ENCODE data around the gene KDM2B.
"Not testable (repeated sequence)": the region's sequence is repeated elsewhere in the genome, so short reads cannot be mapped to it uniquely, and the experiment has no call there.

Gene KDM2B

GRCh38 chr12:121423682-121424623, 156.9 kb downstream of the KDM2B start:
- DNase-seq: no peak

DNA sequence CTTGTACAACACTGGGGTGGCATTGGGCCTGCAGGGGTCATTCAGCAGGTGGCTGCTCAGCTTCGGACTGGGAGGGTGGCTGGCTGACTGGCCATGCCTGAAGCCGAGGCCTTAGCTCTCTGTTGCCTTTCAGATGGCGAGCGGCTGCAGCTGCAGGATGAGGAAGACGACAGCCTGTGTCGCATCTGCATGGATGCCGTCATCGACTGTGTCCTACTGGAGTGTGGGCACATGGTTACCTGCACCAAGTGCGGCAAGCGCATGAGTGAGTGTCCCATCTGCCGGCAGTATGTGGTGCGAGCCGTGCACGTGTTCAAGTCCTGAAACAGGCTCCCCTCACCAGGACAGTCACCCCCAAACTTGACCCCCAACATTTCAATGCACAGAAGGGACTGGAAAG, 157.6 kb downstream of the KDM2B start:
- no peak for DNase-seq

- DNase-seq: no peak
These were observed 160.7 kb downstream of the KDM2B start for GRCh38 chr12:121420109-121420508.

GRCh38 chr12:121417847-121418246, 163.0 kb downstream of the KDM2B start:
- no peak for DNase-seq

DNA sequence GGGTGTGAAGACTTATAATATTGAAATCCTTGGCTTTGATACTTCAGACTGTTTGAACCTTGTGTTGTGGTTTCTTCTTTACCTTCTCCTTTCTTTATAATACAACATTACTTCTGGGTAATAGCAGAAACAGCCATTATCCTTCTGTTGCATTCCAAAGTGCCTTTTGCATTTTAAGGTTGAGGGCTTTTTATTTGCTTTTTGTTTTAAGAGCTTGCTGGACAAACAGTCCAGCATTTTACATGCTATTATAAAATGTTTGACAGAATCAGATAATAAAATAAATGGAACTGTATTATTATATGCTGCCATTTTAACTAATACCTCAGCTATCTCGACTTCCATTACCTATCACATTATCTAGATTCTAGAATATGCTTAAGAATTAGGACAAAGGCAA, 166.9 kb downstream of the KDM2B start:
- no peak for DNase-seq

DNA sequence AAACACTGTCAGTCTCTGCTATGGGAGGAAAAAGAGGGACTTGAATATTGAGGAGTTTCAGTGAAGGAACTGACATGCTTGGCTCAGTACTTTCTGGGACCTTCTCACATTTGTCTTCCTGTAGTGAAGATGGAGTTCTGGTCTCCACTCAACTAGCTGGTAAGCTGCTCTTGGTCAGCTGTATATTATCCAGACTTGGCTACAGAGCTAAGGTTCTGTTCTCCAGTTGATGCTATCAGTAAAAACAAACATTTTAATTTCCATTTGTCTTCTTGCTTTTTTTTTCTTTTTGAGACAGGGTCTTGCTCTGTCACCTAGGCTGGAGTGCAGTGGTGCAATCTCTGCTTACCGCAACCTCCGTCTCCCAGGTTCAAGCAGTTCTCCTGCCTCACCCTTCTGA, 175.6 kb downstream of the KDM2B start:
- no peak for DNase-seq

- DNase-seq: peak in 1 of 2 experiments; percentile 36
These were observed 176.1 kb downstream of the KDM2B start for GRCh38 chr12:121404734-121405133.

GRCh38 chr12:121403721-121404120, 177.1 kb downstream of the KDM2B start:
- no peak for DNase-seq

- peak in 1 of 2 experiments; percentile 54 for DNase-seq
These were observed 180.3 kb downstream of the KDM2B start for GRCh38 chr12:121400332-121401139.

DNA sequence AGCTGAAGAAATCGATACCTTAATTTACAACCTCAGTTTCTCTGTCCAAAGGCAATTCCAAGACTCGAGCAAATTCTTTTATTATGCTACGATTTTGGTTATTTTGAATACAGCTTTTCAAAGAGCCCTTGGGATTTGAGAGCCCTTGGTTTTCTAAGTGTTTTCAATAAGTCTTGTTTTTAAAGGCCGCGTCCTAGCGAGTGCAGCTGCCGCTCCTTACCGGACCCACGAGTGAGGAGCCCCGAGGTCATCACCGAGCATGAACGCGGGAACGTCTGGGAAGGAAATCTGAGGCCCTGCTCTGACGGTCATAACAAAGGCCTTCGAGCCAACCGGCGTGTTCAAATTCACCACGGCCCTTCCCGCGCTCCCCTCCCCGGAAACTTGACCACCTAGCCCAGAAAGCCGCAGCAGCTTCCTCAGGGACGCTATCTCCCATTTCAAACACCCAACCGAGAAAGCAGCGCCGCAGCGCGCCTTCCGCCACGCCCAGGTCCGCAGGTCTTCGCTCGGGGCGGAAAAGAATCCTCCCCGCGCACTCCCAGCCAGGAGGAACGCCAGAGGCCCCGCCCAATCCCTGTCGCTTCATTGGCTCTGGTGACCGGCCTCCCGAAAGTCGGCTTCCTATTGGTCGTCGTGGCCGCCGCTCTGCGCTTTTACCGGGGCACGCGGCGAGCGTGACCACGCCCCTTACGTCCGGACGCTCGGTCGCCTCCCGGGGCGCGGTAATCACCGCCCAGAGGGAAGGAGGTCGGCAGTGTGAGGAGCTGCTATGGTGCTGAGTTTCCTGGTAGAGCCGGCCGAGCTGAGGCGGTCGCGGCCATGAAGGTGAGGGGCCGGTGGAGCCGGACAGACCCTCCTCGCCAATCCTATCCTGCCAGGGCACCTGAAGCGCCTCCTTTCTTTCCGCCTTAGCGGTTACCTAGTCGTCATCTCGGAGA, 181.2 kb downstream of the KDM2B start, which contains the start of gene RNF34:
RNF34 (plus strand) TSS at position 728 of the 941 bp plus-strand sequence; CDS start at position 823, 95 bp downstream.
- DNase-seq: peak; percentile 96 to 99

DNA sequence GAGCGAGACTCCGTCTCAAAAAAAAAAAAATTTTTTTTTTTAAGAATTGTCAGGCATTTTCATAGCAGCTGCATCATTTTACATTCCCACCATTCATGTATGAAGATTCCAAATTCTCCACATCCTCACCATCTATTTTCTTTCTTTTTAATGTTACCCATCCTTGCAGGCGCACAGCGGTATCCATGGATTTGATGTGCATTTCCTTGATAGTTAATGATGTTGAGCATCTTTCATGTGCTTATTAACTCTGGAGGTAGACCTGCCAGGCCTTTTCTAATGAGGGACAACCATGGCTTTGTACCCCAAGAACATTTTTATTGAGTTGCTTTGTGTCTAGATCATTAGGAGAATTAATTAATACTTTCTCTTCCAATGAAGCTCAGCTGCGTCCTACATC, 182.5 kb downstream of the KDM2B start:
- DNase-seq: no peak

DNA sequence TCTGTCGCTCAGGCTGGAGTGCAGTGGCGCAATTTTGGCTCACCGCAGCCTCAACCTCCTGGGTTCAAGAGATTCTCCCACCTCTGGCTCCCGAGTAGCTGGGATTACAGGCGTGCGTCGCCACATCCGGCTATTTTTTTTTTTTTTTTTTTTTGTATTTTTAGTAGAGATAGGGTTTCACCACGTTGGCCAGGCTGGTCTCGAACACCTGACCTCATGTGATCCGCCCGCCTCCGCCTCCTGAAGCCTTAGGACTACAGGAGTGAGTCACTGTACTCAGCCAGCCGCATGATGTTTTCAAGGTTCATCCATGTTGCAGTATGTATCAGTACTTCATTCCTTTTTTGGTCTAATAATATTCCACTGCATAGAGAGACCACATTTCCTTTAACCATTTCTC, 183.3 kb downstream of the KDM2B start:
- DNase-seq: no peak

DNA sequence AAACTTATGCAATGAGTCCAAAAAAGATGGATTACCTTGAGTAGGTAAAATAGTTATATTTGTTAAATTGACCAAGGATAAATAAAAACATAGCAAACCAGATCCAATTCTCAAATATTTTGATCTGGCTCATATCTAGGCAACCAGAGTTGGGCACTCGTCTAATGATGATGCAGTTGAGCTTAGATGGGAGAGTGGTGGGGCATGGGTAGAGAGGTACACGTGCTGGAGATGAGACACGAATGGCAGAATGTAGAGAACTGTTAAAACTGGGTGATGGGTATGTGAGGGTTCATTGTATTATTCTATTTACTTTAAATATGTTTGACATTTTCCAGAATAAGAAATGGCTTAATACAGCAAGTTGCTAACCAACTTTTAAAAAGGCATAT, 188.5 kb downstream of the KDM2B start:
- no peak for DNase-seq

DNA sequence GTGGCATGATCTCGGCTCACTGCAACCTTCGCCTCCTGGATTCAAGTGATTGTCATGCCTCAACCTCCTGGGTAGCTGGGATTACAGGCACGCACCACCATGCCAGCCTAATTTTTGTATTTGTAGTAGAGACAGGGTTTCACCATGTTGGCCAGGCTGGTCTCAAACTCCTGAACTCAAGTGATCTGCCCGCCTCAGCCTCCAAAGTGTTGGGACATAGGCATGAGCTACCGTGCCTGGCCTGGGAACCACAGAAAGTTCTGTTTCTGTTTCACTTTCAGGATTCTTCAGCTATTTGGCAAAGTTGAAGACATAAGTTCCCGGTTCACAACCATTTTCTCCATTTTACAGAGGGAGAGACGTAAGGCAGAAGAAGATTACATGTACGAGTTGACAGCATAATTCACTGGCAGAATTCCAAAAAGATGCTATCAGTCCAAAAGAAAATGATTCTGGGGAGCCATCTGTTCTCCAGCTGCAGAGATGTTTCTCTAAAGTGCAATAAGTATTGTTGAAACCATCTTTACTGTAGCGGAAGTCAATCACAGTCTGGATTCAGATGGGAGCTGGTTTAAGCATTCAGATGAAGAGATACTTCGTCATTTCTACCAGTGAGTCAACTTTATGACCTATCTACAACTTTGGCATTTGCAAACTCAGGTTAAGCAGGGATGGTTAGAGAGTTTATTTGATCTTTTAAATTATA, 189.1 kb downstream of the KDM2B start:
- DNase-seq: no peak

DNA sequence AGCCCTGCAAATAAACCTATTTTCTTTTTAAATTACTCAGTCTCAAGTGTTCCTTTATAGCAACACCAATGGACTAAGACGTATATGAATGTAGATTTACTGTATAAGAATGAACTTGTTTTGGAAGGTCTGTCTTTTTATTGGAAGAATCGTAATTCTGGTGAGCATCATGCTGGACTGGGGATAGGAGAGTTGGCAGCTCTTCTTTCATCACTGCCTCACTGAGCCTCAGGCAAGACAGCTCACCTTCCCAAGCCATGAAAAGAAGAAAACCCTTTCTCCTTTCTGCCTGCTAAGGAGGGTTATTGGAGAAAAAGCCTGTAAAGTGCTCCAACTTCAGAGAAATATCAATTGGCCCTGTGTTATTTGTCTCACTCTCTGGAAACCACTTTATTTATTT, 190.0 kb downstream of the KDM2B start:
- no peak for DNase-seq

DNA sequence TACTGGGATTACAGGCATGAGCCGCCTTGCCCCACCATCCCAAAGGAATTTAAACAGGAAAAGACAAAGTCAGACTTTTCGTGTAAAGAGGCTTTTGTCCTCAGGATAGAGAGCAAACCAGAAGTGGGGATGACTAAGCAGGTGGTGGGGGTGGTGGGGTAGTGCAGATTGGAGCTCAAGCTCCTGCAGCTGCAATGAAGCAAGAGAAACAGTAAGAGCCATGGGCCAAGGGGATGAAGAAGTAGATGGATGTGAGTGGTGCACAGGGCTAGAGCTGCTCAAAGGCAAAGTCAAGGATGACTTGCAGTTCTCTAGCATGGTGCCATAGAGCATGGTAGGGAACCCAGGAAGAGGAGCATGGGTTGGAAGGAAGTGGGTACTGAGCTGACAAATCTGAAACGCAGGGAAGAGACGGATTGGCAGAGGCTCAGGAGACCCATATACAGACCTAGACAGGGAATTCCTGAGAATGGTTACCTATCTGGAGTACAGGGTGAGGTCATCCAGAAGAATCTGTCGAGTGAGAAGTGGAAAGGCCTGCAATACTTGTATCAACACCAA, 192.3 kb downstream of the KDM2B start:
- no peak for DNase-seq

DNA sequence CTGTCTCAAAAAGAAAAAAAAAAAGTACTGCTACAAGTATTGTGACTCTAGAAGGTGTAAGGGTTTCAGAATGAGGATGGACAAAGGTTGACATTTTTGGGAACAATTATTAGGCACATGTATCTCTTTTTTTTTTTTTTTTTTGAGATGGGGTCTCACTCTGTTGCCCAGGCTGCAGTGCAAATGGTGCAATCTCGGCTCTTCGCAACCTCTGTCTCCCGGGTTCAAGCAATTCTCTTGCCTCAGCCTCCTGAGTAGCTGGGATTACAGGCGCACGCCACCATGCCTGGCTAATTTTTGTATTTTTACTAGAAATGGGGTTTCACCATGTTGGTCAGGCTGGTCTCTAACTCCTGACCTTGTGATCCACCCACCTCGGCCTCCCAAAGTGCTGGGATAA, 195.9 kb downstream of the KDM2B start:
- DNase-seq: not testable (repeated sequence)

DNA sequence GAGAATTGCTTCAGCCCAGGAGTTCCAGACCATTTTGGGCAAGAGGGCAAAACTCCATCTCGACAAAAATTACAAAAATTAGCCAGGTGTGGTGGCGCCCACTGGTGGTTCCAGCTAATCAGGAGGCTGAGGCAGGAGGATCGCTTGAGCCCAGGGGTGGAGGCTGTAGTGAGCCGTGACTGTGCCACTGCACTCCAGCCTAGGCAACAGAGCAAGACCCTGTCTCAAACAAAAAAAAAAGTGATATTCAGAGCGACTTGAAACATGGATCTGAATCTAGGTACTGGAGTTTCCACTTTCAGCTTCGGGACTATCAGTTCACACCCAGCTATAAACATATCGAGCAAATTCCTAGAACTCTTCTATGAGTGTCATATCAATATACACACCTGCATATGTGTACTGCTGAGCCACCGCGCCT, 197.2 kb downstream of the KDM2B start:
- no peak for DNase-seq

GRCh38 chr12:121379945-121380344, 200.9 kb downstream of the KDM2B start:
- DNase-seq: no peak

Measured in NCI-H526 (cell line).